ENCODE data around the gene GSG1L.

GSG1L gene

DNA sequence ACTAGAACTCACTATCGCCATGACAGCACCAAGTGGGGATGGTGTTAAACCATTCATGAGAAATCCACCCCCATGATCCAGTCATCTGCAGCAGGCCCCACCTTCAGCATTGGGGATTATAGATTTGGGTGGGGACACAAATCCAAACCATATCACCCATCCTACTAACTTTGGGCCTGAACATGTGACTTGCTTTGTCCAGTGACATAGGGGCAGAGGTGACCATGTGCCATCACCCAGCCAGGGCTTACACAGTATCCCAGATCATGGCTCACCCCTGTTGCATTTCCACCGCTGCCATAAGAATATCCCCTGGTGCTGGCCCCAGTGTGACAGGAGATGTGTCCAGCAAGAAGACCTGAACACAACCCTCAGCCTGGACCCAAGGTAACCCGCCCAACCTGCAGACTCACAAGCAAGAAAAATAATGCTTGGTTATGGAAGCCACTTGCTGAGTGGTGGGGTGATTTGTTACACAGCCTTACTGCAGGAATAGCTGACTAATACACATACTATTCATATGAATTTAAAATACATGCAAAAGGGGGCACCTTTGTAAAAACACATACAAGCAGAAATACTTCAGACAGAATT, 130.9 kb downstream of the GSG1L start:
- no peak for DNase-seq

DNA sequence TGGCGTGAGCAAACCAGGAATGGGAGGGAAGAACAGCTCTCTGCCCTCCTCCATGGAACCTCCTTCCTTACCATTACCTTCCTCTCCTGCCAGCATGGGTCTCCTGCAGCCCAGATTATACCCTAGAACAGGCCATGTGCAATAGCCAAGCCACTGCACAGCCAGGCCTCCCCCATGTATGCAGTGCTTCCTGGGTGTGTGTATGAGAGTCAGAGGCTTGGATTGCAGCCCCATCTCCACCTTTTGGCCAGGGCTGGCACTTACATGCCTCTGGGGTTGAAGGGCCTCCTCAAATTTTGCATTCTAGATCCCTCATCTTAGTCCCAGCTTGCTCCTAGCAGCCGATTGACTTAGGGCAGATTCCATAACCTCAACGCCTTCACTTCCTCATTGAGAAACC, 133.7 kb downstream of the GSG1L start:
- DNase-seq: no peak

DNA sequence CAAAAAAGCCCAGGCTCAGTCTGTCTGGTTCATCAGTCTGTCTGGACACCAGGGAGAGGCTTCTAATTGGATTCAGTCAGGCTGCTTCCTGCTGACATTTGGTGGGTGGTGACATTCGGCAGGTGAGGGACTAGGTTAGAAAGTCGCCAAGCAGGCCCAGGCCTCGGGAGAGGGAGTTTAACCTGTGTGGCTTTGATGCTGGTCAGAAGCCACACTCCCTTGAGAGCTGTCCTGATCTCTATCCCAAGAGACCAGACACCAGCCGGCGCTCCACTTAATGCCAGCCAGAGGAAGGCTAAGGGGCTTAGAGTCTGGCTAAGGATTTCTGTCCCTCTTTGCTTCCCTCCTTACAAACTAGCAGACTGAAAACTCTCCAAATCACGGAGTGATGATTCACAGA, 135.0 kb downstream of the GSG1L start:
- DNase-seq: no peak

DNA sequence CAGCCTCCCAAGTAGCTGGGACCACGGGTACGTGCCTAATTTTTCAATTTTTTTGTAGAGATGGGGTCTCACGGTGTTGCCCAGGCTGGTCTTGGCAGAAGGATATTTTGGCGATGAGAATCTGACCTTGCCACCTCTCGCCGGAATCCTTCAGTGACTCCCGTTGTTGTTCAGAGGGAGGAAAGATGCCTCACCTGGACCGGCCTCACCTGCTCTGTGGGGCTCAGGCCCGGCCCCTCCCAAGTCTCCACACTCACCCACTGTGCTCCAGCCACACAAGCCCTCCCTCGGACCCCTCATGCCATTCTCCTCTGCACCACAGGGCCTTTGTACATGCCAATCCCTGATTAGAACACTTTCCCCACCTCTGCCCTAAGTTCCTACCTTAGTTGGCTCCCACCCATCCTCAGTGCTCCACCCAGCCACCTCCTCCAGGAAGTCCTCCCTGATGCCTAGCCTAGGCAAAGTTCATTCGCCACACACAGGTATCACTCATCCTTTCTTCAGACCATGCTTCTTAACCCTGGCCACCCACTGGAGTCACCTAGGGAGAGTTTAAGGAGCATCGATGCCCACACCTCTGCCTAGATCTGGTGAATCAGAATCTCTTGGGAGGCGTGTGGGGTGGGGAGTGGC, 136.1 kb downstream of the GSG1L start:
- no peak for DNase-seq

DNA sequence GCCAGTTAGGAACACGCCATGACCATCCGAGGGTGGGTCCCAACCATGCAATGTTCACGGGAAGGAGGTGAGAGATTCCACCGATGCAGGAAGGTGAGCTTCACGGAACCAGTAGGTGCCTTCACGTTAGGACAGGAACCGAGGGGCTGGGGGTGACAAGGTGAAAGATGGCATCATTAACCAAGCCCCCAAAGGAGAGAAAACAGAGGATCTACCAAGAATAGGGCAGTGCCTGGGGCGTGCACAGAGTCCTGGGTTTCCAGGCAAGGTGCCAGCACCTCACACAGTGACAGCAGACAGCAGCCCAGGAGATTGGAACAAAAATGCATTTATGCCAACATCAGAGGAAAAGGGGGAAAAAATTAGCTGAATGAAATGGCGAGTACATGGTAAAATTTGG, 137.9 kb downstream of the GSG1L start:
- no peak for DNase-seq

DNA sequence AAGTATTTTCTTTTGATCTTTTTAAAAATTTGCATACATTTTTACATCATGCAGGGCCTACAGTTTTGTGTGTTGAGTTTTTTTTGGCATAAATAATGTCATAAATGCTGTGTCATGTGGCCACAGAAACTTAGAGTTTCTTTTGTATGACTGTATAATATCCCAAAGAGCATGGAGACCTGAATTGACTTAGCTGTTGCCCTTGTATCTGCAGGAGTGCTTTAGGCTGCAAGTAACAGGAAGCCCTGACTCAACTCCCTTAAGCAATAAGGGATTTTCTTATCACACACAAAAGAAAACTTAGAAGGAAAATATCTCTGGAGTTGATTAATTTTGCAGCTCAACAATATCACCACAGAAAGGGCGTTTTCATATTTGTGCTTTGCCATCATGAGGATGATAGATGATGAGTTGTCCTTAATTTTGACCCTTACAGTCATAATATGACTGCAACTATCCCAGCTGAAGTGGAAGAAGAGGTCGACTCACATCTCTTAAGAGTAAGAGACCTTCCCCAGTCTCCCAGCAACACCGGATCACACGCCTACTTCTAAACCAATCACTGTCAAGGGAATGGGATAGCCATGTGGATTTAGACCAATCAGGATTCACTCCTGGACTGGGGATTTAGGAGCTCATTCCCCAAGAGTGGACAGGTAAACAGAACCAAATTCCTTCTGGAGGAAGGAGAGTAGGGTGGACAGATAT, 138.9 kb downstream of the GSG1L start:
- no peak for DNase-seq

DNA sequence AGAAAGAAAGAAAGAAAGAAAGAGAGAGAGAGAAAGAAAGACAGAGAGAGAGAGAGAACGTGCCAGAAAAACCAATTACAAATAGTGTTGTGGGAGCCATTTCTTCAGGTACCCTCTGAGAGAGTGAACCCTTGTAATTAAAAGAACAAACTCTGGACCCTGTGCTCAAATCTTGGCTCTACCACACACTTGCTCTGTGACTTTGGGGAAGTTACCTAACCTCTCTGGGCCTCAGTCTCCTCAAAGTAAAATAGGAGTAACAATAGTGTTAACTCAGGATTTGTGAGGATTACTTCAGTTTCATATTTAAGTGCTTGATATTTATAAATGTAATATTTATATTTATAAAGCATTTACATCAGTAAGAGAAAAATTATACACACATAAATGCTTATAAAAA, 139.8 kb downstream of the GSG1L start:
- no peak for DNase-seq

DNA sequence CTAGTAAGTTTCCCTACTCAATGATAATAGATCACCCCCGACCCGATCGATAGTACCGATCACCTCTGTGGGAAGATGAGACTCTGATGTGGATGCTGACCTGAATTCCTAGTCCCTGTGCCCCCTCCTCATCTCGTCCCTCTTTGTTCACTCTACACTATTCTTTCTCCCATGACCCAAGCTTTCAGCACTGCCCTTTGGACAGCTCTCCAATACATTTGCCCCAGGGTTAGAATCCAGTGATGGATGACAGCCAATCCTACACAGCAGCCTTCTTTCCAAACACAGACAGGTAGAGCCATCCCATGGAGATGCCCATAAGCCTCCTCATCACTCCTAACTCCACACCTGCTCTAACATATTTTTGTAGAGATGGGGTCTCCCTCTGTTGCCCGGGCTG, 141.1 kb downstream of the GSG1L start:
- no peak for DNase-seq

DNA sequence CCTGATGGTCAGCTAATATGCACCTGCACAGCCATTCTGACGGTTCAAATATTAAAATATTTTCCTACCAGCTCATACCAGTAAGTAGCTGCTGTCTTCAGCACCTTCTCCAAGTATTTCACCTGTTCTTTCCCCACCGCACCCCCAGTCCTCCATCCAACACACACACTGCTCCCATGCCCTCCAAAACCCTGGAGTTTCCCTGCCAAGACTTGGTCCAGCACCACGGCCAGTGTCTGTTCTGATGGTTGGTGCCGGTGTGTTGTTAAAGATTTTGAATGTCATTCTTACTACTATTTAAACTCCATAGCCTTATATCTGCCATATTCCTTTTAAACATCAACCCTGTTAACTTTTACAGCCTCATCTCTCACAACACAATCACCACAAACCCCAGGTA, 142.4 kb downstream of the GSG1L start:
- DNase-seq: no peak

DNA sequence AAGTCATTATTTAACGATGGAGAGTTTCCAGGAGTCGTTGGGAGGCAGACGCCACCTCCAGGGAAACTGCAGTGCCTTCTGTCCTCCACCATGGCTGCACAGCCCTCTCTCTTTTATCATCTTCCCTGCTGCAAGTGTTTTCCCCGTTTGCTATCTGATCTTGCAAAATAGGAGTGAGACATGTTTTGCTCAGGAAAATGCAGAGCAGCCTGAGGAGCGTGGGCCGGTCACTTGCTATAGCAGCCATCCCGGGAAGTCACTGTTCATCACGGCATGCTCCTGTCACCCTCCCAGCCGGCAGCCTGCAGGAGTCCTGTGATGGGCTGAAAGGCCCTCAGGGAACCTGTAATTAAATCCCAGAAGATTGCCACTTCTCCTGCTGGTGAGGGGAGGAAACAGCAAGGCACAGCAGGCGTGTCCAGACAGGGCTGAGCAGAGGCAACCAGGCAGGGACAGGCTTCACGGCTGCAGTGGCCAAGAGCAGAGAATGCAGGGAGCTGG, 143.1 kb downstream of the GSG1L start:
- DNase-seq: no peak

DNA sequence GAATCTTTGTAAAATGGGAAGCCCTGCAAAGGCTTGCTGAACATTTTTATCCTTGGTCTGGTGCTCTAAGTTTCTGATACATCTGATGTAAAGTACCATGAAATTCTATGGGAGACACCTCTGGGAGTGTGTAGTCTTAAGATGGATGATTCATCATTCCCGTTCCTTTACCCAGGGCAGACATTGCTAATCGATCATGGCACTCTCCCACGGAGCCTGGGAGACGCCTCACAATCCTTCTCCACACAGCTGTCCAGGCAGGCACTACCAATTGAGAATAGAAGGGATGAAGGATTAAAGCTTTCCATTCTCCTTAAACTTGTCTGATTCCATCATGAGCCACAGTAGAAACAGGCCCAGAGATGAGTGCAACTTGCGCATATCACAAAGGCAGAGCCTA, 144.8 kb downstream of the GSG1L start:
- no peak for DNase-seq

DNA sequence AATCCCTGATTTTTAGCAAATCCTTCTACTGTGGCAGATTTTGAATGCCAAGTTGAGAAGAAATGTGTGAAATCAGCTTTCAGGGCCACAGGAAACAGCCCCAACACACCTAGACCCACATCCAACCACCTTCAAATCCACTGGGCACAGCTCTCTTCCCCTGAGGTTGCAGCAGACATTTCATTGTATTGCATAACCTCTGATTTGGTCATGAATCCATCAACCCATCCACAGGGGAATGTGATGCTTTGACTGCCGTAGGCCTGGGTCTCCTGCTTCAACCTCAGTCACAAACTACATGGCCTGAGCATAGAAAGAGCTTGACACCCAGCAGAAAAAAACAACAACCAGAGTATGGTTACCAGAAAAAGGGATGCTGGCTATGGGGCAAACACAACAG, 145.6 kb downstream of the GSG1L start:
- DNase-seq: no peak

DNA sequence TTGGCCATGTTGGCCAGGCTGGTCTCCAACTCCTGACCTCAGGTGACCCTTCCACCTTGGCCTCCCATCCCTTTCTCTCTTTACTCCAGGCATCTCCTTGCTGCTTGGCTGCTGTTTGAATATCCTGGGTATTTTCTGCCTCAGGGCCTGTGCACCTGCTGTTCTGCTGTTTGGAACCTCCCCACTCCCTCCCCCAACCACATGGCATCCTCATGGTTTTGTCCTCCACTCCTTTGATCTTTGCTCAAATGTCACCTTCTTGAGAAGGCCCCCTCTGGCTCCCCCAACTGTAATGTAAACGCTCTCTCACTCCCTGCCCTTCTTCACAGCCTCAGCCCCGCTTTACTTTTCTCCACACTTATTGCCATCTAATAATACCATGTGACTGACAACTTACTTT, 152.0 kb downstream of the GSG1L start:
- no peak for DNase-seq

DNA sequence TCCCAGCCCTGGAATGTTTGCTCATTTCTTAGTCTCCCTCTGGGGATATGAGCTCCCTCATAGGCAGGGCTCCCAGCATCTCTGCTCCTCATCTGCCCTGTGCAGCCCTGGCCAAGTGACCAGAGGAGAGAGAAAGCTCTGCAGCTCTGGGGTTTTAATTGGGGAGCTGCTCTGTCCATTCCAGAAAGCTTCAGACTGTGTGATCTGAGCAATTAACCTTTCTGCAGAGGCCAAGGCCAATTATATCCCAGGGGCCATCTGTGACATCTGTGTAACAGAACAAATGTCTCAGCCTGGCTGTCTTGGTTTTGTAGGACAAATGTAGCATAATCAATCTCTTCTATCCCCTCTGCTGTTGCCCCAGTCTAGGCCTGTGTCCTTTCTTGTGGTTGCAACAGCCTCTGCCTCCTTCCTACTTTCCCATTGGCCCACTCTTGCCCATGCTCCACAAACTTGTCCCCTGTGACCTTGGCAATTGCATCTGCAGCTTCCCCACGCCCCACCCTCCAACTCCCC, 156.0 kb downstream of the GSG1L start:
- DNase-seq: no peak

DNA sequence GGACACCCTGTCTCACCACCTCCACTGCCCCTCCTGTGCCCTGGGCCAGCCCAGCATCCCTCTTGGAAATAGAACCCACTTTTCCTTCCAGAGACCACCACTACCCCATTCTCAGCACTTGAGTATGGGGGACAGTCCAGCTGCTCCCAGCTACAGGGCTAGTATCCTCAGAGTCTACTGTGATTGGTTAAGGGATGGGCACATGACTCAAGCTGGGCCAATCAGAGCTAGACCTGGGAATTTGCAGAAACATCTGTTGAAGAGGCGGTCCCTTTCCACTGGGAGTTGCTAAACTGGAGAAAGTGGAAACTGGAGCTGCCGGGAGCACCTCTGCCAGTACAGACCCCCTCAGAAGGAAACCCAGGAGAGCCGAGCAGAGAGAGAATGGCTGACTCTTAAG, 156.6 kb downstream of the GSG1L start:
- no peak for DNase-seq

DNA sequence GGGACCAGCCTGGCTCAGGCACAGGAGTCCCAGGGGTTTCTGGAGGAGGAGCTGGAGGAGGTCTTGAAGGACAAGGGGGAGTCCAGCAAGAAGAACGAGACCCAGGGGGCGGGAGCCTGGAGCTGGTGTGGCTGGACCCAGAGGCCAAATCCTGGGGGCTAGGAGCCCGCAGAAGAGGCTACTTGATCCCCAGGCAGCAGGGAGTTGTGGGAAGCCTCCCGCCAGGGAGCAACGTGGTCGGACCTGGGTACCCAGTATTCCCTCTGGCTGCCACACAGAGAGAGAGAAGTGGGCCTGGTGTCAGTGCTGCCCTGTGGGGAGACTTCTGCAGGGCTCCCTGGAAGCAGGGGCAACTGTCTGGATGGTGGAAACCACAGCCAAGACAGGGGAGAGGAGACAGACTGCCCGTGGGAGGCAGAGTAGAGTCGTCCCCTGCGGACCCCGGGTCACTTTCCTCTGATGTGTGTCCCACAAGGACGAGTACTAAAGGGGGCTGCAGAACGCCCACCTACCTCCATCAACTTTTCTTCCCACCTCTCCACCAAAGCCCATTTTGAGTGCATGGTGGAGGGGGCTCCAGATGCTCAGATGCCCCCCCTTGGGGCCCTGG, 160.4 kb downstream of the GSG1L start:
- DNase-seq: no peak

DNA sequence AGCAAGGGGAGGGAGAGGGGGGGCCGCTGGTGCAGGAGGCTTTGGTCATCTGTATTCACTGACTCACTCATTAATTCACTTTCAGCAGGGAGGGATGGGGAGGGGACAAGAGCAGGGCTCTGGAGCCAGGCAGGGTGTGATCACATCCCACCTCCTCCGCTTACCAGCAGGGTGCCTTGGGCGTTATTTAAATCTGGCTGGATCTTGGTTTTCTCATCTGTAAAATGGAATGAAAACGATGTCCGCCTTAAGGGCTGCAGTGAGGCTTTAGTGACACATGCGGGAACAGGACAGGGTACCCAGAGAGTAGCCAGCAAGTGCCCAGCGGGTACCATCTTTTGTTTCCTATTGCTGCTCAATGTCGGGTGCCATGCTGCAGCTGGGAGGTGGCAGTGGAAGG, 161.0 kb downstream of the GSG1L start:
- DNase-seq: no peak

DNA sequence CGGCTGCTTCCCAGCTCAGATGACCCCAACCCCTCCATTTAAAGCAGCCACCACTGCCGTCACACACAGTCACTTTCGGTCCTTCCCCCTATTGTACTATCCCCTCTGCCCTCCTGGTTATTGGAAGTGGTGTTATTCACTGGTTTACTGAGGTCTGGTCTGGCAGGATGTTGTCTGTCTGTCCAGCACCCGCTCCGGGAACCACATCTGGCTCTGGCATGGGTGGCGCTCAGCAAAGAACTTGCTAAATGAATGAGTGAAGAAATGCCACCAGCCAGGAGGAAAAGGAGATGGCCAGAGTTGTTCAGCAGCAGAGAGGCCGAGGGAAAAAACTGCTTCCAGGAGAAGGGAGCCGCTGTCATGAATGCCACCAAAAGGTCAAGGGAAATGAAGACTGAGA, 161.6 kb downstream of the GSG1L start:
- DNase-seq: no peak

DNA sequence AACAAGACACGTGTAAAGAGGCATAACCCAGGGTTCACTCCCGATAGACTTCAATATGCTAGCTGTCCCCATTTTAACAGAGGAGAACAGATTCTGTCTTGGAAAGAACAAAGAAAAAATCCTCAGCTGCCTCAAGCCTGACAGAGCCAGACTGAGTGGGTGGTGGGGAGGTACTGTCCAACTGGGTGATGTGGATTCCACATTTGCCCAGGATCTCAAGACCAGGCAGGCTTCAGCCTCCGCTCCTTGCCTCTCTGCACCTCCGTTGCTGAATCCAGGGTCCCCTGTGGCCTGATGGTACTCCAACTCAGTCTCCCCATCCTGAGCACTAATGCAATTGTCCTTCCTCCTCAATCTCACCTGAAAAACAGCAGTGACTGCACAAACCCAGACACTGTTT, 163.8 kb downstream of the GSG1L start:
- DNase-seq: no peak

DNA sequence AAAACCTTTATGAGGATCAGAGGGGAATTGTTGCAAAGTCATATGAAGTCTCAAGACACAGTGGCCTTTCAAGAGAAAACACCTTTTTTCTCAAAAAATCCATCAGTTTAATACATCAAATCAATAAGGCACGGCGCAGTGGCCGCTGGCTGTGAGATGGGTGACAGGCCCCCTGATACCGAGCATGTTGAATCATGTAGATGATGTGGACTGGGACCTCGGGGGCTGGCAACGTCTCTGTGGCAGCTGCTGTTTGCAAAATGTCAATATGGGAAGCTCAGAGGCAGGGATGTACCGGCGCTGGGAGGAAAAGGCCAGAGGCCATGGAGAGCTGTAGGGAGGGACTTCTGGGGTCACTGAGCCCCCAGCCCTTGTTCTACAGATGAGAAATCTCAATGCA, 169.1 kb downstream of the GSG1L start:
- DNase-seq: no peak

DNA sequence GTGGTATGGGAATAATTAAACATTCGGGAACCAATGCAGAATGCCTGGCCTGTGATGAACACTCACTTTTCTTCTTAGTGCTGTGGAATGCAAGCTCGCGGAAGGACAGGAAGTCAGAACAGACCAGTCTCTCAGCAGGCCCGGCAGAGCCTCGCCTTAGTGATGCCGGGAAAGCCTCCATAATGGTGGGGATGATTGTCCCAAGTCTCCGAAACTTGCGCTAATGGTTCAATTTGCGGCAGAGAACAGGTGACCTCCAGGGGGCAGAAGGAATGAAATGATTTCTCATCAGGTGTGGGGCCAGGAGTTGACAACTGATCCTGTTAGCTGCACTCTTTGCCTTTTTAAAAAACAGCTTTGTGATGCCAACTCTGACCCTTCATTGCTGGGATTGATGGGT, 170.6 kb downstream of the GSG1L start:
- DNase-seq: no peak

DNA sequence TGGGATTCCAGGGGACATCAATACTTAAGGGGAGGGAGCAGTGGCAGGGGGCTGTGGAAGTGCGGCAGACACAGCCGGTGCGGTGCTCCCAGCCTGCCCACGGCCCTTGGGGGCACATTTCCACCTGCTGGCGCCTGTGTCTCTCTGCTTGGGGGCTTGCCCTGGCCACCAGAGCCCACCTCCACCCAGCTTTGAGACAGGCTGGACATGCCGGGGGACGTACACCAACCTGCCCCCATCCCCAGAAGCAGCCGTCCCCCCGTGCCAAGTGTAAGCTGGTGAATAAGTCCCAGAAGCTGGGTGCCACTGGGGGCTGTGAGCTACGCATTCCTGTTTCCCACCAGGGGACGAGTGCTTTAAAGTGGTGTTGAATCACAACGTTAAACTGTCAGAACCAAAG, 172.6 kb downstream of the GSG1L start:
- no peak for DNase-seq

DNA sequence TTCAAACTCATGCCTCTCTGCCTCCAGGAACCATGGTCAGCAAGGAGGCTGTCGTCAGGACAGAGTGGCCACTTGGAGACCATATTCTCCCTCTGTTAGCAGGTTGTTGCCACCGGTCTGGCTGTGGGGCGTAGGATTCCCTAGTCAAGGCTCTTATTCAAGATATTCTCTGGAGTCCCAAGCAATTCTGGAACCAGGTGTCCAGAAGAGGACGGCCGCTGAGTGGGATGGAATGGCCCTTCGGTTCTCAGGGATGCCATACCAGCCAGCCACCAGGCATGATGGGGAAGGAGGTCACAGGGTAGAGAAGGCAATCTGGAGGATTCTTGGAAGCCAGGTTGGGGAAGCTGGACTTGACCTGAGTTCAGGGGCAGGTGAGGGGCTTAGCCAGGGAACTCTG, 173.5 kb downstream of the GSG1L start:
- no peak for DNase-seq

DNA sequence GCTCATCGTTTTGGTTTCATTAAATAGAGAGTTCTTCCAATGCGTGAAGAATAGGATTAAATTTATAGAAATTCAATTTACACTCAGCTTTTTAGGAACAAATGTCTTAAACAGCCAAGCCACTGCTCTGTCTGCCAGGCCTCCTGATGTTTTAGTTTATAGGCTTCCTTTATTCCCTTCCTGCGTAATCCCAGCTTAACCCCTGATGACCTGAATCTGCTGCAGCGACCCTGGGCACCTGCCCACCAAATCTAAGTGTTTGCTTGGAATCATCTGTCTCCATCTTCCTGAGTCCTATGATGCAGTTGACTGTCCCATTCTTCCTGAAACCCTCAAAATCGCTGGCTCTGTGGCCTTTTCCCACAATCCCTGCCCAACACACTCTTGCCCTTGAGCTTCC, 179.9 kb downstream of the GSG1L start:
- no peak for DNase-seq
